ENCODE data around the gene MOBP.

DNA sequence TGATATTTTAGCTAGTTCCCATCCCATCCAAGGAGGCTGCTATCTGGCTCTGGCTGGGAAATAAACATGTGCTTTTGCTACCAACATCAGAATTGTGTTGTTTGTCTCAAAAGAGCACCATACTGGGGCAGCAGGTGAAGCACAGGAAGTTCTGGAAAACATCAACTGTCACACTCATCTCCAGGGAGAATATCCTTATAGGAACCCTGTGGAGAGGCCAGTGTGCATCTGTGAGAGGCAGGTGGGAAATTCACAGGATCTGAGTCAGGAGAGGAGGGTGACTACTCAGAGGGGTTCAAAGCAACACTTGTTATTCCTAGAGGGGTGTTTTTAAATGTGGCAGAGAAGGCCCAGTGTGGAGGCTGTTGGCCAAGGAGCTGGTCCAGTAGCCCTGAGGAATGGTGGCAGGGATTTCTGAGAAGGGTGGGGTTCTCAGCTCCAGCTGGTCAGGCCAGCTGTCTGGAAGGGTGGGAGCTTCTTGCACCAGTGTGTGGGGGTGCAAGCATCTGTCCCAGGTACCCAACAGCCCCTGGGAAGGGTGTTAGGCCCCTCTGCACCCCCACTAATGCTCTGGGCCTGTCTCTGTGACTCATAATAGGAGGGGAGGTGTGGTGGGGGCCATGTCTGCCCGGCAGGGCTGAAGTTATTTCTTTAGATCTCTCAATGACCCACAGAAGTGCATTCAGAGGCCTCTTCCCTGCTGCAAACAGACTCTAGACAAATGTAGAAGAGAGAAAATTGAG, 32.3 kb upstream of the MOBP start:
- TF ChIP-seq TEAD2 (tag; IDR thresholded peaks at IDR 0.05) (no peak), STAG1 (CRISPR knock-in tag; IDR thresholded peaks at IDR 0.05; ENCODE audit: borderline replicate concordance) (no peak), POLR2A (conservative IDR thresholded peaks at IDR 0.05) (no peak), FOXK2 (conservative IDR thresholded peaks at IDR 0.05 in 1 of 2, IDR thresholded peaks at IDR 0.05 in 1 of 2; ENCODE audit: low read depth in 2 of 2) (no peak), MXI1 (IDR thresholded peaks at IDR 0.05; ENCODE audit: low read depth, low read length) (no peak), SPI1 (IDR thresholded peaks at IDR 0.05; ENCODE audit: borderline replicate concordance, low read depth, low read length) (no peak), RCOR1 (IDR thresholded peaks at IDR 0.05; ENCODE audit: borderline replicate concordance in 1 of 2, low read depth in 2 of 2, low read length in 2 of 2) (no peak)
- TF ChIP-seq, protein P1, sequence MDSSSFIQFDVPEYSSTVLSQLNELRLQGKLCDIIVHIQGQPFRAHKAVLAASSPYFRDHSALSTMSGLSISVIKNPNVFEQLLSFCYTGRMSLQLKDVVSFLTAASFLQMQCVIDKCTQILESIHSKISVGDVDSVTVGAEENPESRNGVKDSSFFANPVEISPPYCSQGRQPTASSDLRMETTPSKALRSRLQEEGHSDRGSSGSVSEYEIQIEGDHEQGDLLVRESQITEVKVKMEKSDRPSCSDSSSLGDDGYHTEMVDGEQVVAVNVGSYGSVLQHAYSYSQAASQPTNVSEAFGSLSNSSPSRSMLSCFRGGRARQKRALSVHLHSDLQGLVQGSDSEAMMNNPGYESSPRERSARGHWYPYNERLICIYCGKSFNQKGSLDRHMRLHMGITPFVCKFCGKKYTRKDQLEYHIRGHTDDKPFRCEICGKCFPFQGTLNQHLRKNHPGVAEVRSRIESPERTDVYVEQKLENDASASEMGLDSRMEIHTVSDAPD (CRISPR knock-in tag; IDR thresholded peaks at IDR 0.05), result no peak

Measured in K562 (cell line).